ENCODE data around the gene KLHL26. TPM values are rescaled to one million over a fixed set of nuclear protein-coding genes. Genes with fewer than 3 reads are reported as not detected.

The KLHL26 gene, protein sequence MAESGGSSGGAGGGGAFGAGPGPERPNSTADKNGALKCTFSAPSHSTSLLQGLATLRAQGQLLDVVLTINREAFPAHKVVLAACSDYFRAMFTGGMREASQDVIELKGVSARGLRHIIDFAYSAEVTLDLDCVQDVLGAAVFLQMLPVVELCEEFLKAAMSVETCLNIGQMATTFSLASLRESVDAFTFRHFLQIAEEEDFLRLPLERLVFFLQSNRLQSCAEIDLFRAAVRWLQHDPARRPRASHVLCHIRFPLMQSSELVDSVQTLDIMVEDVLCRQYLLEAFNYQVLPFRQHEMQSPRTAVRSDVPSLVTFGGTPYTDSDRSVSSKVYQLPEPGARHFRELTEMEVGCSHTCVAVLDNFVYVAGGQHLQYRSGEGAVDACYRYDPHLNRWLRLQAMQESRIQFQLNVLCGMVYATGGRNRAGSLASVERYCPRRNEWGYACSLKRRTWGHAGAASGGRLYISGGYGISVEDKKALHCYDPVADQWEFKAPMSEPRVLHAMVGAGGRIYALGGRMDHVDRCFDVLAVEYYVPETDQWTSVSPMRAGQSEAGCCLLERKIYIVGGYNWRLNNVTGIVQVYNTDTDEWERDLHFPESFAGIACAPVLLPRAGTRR
- 10 to 100 TPM in 1 of 4 donors, 1 to 10 TPM in 3; 7.0 to 15.7 (median 7.6) TPM for total RNA-seq

DNA sequence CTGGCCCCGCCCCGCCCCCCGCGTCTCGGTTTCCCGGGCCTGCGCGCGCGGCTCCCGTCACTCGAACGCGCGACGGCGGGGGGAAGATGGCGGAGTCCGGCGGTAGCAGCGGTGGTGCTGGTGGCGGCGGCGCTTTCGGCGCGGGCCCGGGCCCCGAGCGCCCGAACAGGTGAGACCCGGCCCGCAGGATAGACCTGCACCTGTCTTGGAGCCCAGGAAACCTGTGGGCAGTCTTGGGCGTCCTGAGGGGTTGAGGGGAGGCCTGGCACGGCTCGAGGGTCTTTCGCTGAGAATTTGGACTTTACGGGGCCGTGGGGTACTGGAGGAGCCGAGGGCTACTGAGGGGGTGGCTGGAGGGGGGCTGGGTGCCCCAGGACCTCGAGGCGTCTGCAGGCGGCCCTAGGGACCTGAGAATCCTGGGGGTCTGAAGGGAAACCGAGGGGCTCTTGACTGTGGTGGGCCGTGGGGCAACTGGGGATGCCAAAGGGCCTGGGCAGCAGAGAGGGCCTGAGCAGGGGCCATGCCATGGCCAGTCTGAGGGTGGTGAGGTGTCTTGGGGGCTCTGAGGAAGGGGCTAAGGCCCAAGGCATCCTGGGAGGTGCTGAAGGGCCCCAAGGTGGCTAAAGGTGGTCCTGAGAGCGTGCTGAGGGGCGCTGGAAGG, at the start of gene KLHL26:
Gene KLHL26 (plus strand): TSS at position 60 of the 661 bp plus-strand sequence. CDS start 27 bp downstream, at position 87.
- Histone ChIP-seq H3K4me3 (peak within 1 kb of the TSS; percentile 82 to 90 (median 86)), H3K4me1 (peaks cover 16 to 36% (median 25%) of the 10 kb centered on the region in 4 donors), H3K27ac (peak within 1 kb of the TSS; percentile 88 to 89 (median 89)), H3K27me3 (no peaks in the 10 kb centered on the region), H3K9me3 (no peaks in the 10 kb centered on the region), H3K36me3 (no peaks in the 10 kb centered on the region)
- intact Hi-C loops (cut with DNase I; ENCODE audit: low total_unique reads): loop anchor here (1.0 kb wide), 1 partner anchor 149 kb away; no protein-coding TSS in a partner anchor
- DNase-seq: no peak
- in situ Hi-C loops (cut with MboI; ENCODE audit: low pct_ligation_motif_present in 1 of 4, low pct_unique_long_range_greater_than_20kb in 1 of 4, low sequenced_read_pairs in 3 of 4): no loop called here
- TF ChIP-seq POLR2A (IDR thresholded peaks at IDR 0.05) (peak; percentile 58), EP300 (IDR thresholded peaks at IDR 0.05; ENCODE audit: low read depth) (no peak), POLR2AphosphoS5 (IDR thresholded peaks at IDR 0.05) (peak; percentile 69 to 90 (median 74))
- TF ChIP-seq, protein P1, sequence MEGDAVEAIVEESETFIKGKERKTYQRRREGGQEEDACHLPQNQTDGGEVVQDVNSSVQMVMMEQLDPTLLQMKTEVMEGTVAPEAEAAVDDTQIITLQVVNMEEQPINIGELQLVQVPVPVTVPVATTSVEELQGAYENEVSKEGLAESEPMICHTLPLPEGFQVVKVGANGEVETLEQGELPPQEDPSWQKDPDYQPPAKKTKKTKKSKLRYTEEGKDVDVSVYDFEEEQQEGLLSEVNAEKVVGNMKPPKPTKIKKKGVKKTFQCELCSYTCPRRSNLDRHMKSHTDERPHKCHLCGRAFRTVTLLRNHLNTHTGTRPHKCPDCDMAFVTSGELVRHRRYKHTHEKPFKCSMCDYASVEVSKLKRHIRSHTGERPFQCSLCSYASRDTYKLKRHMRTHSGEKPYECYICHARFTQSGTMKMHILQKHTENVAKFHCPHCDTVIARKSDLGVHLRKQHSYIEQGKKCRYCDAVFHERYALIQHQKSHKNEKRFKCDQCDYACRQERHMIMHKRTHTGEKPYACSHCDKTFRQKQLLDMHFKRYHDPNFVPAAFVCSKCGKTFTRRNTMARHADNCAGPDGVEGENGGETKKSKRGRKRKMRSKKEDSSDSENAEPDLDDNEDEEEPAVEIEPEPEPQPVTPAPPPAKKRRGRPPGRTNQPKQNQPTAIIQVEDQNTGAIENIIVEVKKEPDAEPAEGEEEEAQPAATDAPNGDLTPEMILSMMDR (IDR thresholded peaks at IDR 0.05): no peak
- 4% methylated on average over 47 of the region's 47 CpGs; no CpG with 5 or more reads in 1 of the 2 donors for WGBS, 2 donors (ENCODE audit: low coverage in 1 of 2)

DNA sequence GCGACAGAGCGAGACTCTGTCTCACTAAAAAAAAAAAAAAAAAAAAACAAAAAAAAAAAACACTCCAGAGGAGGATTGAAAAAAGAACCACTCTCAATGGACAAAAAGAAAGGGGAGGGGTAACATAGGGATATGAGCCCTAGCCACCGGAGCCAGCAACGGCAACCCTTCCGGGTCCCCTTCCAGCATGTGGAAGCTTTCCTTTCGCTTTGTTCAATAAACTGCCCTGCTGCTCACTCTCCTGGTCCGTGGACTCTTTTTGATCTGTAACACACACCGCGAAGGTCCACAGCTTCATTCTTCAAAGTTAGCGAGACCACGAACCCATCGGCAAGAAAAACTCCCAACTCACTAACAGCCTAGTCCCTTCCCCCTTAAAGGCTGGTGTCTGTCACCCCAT, 49.3 kb upstream of the KLHL26 start:
- peak overlapping the region in 3 of 4 donors; percentile 86 to 96 (median 94) for H3K27ac ChIP-seq

DNA sequence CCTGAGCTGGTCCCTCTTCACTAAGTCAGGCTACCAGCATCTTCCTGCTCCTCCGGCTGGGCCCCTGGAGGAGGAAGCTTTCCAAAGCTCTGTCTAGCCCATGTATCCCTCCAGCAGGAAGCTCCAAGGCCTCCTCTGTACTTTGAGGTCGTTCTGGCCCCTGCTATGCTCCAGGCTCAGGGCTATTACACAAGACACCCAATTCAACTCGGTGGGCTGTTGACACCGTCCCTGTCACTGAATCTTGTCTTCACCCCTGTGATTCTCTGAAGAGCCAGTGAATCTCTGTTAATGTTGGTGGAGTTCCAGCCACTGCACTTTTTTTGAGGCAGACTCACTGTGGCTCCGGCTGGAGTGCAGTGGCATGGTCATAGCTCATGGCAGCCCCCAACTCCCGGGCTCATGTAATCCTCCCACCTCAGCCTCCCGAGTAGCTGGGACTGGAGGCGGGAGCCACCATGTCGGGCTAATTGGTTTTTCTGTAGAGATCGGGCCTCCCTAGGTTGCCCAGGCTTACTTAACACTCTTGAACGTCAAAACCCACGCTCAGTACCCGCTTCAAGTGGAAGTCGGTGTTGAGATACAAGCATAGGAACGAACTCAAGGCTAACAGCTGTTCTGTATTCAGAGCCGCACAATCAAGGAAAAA, 48.7 kb upstream of the KLHL26 start:
- no peak for DNase-seq
- H3K4me3 ChIP-seq: peak overlapping the region in 3 of 4 donors; percentile 75 to 86 (median 84)
- H3K27ac ChIP-seq: peak overlapping the region; percentile 86 to 98 (median 95)
- in situ Hi-C loops (cut with MboI; ENCODE audit: low pct_ligation_motif_present in 1 of 4, low pct_unique_long_range_greater_than_20kb in 1 of 4, low sequenced_read_pairs in 3 of 4) (loop anchor here in 3 of 4 donors (25.0 kb wide), 2 partner anchors 126 to 249 kb away; partner anchors contain the start of gene UPF1 (in 2 of the 3)), intact Hi-C loops (cut with DNase I; ENCODE audit: low total_unique reads) (no loop called here)
- TF ChIP-seq, protein P1 (IDR thresholded peaks at IDR 0.05): no peak
- TF ChIP-seq POLR2A (IDR thresholded peaks at IDR 0.05) (no peak), POLR2AphosphoS5 (IDR thresholded peaks at IDR 0.05) (no peak), EP300 (IDR thresholded peaks at IDR 0.05; ENCODE audit: low read depth) (no peak)
- H3K9me3 ChIP-seq: no peaks in the 10 kb centered on the region
- no peaks in the 10 kb centered on the region for H3K27me3 ChIP-seq
- H3K36me3 ChIP-seq: peaks cover 0 to 4% (median 0%) of the 10 kb centered on the region in 4 donors
- 27 to 51% methylated on average over 3 to 16 of the region's 16 CpGs for WGBS, 2 donors (ENCODE audit: low coverage in 1 of 2)
- peaks cover 5 to 23% (median 12%) of the 10 kb centered on the region in 4 donors for H3K4me1 ChIP-seq

More for the DNA sequence above, 49.3 kb upstream of the KLHL26 start:
- TF ChIP-seq POLR2AphosphoS5 (IDR thresholded peaks at IDR 0.05): no peak
- TF ChIP-seq POLR2A (IDR thresholded peaks at IDR 0.05): no peak
- TF ChIP-seq, protein P1 (IDR thresholded peaks at IDR 0.05): no peak
- TF ChIP-seq EP300 (IDR thresholded peaks at IDR 0.05; ENCODE audit: low read depth): no peak
- intact Hi-C loops (cut with DNase I; ENCODE audit: low total_unique reads) (no loop called here), in situ Hi-C loops (cut with MboI; ENCODE audit: low pct_ligation_motif_present in 1 of 4, low pct_unique_long_range_greater_than_20kb in 1 of 4, low sequenced_read_pairs in 3 of 4) (loop anchor here in 3 of 4 donors (25.0 kb wide), 2 partner anchors 125 to 250 kb away; partner anchors contain the start of gene UPF1 (in 2 of the 3))
- H3K27me3 ChIP-seq: no peaks in the 10 kb centered on the region
- H3K4me3 ChIP-seq: no peak overlapping the region
- no peaks in the 10 kb centered on the region for H3K9me3 ChIP-seq
- H3K36me3 ChIP-seq: peaks cover 0 to 4% (median 0%) of the 10 kb centered on the region in 4 donors
- peaks cover 5 to 23% (median 12%) of the 10 kb centered on the region in 4 donors for H3K4me1 ChIP-seq
- 92 to 100% methylated on average over 3 to 12 of the region's 12 CpGs for WGBS, 2 donors (ENCODE audit: low coverage in 1 of 2)
- no peak for DNase-seq

All from transverse colon (tissue), 4 donors.